Heart right ventricle (tissue), 16 donors: ENCODE results near the gene MAD1L1. TPM values are rescaled to one million over a fixed set of nuclear protein-coding genes. Genes with fewer than 3 reads are reported as not detected.
A peak's percentile ranks its signal among the peaks of the same experiment; 100 is the strongest.

ENCODE experiments used
- ATAC-seq, 8 donors: fragments of 200-7000 bp; cut with Tn5 transposase; one replicate each; pipeline ENCODE4 v1.9.1; 2020; ENCODE audit warnings: mild to moderate bottlenecking in 8 of 8, moderate library complexity in 8 of 8, moderate number of reproducible peaks in 1 of 8
- DNase-seq, 2 donors: peaks; one replicate each; pipeline ENCODE4 v3.0.0-alpha.2; 2020
- H3K27ac ChIP-seq, 10 donors: fragments of 200-600 bp; sonication (generic) in 2 of 10; one replicate each; pipeline versions ENCODE4 v1.5.0 to v1.8.0; 2020 to 2022; ENCODE audit warnings: mild to moderate bottlenecking in 3 of 10
- H3K27me3 ChIP-seq, 7 donors: fragments of 200-600 bp; one replicate each; pipeline ENCODE4 v1.8.0; 2021 to 2022; ENCODE audit warnings: mild to moderate bottlenecking in 2 of 7
- H3K36me3 ChIP-seq, 9 donors: fragments of 200-600 bp; sonication (generic) in 1 of 9; one replicate each; pipeline versions ENCODE4 v1.5.0 to v1.8.0; 2020 to 2022; ENCODE audit warnings: mild to moderate bottlenecking in 2 of 9
- H3K4me1 ChIP-seq, 9 donors: fragments of 200-600 bp; sonication (generic) in 1 of 9; one replicate each; pipeline versions ENCODE4 v1.5.0 to v1.8.0; 2020 to 2022; ENCODE audit warnings: mild to moderate bottlenecking in 4 of 9
- H3K4me3 ChIP-seq, 10 donors: fragments of 200-600 bp; sonication (generic) in 2 of 10; one replicate each; pipeline versions ENCODE4 v1.5.0 to v1.8.0; 2020 to 2022; ENCODE audit warnings: mild to moderate bottlenecking in 7 of 10, moderate library complexity in 2 of 10
- H3K9me3 ChIP-seq, 11 donors: fragments of 200-600 bp in 10 of 11; sonication (generic) in 2 of 11; one replicate each; pipeline versions ENCODE4 v1.5.0 to v1.8.0; 2013 to 2022; ENCODE audit warnings: mild to moderate bottlenecking in 2 of 11, control low read depth in 1 of 11, moderate library complexity in 1 of 11
- CTCF ChIP-seq, 9 donors: fragments of 200-600 bp; sonication (generic) in 2 of 9; IDR thresholded peaks; one replicate each; pipeline versions ENCODE4 v1.5.0 to v1.8.0; 2021 to 2022; ENCODE audit warnings: antibody characterized with exemption in 9 of 9, mild to moderate bottlenecking in 5 of 9, moderate library complexity in 1 of 9
- WGBS, 2 donors: extraction: QIAGEN DNeasy Blood & Tissue Kit; methylation state at CpG; one replicate each; pipeline ENCODE4 v1.1.7; 2013; ENCODE audit warnings: inconsistent platforms in 1 of 2; 5-methylcytosine and 5-hydroxymethylcytosine counted together
- intact Hi-C, 10 donors: fragments of 100-400 bp; cut with DNase I; formaldehyde crosslinking; loops; one replicate each; pipeline versions ENCODE4 v1.11.1 to v1.14.2; 2022
- polyA plus RNA-seq, 2 donors: library from polyadenylated mRNA; stranded (reverse); fragments of 200-250 nt; gene quantifications; one replicate each; pipeline ENCODE4 v1.2.3, GENCODE V29; 2013
- total RNA-seq, 10 donors: library from RNA; stranded (reverse); fragmentation: NEBNext Ultra II Directional in 3 of 10; extraction: Animal tissue kit (Norgen Biotek cat#: 25700) in 3 of 10; gene quantifications; one replicate each; pipeline versions ENCODE4 v1.2.1 to v1.2.4, GENCODE V29; 2021 to 2023
- donor health status: Arrhythmogenic right ventricular cardiomyopathy.
- donor health status: ischemic (EF 13 %, LVEDD 7.1; RV severe dilation, severe dysfunction).
- donor health status: healthy with polysubstance abuse.
- donor health status: DM: no; HTN: yes; CAD: no.
- donor health status: DM: no; HTN: no; CAD: no.
- donor health status: ischemic (EF 25% LVEDD 6.9; RV normal size, moderate dysfunction).
- donor health status: ischemic (EF 25% LVEDD 5.7; RV mildly dilated, moderate dysfunction).
- donor health status: healthy.
- donor health status: DM: yes; HTN: yes; CAD: no.
- donor health status: Ischemic cardiomyopathy.
- donor health status: ischemic (EF 35%, LVEDD 5.7; RV mildly dilated, moderate dysfunction).
- donor health status: nonischemic (EF 11% LVEDD 7.7; RV severe dilation, severe dysfunction).
- donor health status: DM: yes; HTN: yes; CAD: no.
- donor health status: PGD.
- donor health status: ischemic (EF 29% LVEDD 5.4; RV normal size, mild dysfunction).
- donor health status: nonischemic (EF 23%, LVEDD 6.1; RV moderate dilation, normal function).

Gene MAD1L1
- total and polyA plus RNA-seq, 12 donors, result 13.8 to 46.8 (median 20.2) TPM

- H3K27me3 ChIP-seq, result no peaks in the 10 kb centered on the region
- intact Hi-C loops, result no loop called here
- WGBS, 2 donors, result 92 to 93% methylated on average over 38 of the region's 38 CpGs
- no peaks in the 10 kb centered on the region for H3K4me1 ChIP-seq
- no peak overlapping the region for H3K27ac ChIP-seq
- H3K4me3 ChIP-seq, result no peak overlapping the region
- ATAC-seq (no peak), DNase-seq (peak in 1 of 2 donors; percentile 3)
- H3K36me3 ChIP-seq, result no peaks in the 10 kb centered on the region
- H3K9me3 ChIP-seq, result no peaks in the 10 kb centered on the region
- TF ChIP-seq CTCF (IDR thresholded peaks at IDR 0.05), result no peak
Measured at GRCh38 chr7:1853986-1854865, 378.5 kb downstream of the MAD1L1 start.

- DNase-seq (peak in 1 of 2 donors; percentile 6), ATAC-seq (no peak)
- H3K36me3 ChIP-seq, result no peaks in the 10 kb centered on the region
- 83 to 84% methylated on average over 16 to 18 of the region's 18 CpGs for WGBS, 2 donors
- H3K9me3 ChIP-seq, result no peaks in the 10 kb centered on the region
- H3K4me3 ChIP-seq, result no peak overlapping the region
- intact Hi-C loops, result no loop called here
- H3K27me3 ChIP-seq, result no peaks in the 10 kb centered on the region
- no peaks in the 10 kb centered on the region for H3K4me1 ChIP-seq
- TF ChIP-seq CTCF (IDR thresholded peaks at IDR 0.05), result no peak
- H3K27ac ChIP-seq, result no peak overlapping the region
Measured at GRCh38 chr7:1853431-1853985, 379.2 kb downstream of the MAD1L1 start.

- ATAC-seq (no peak), DNase-seq (peak in 1 of 2 donors; percentile 4)
- intact Hi-C loops, result no loop called here
- no peaks in the 10 kb centered on the region for H3K27me3 ChIP-seq
- WGBS, 2 donors, result 94% methylated on average over 40 of the region's 40 CpGs
- no peak for TF ChIP-seq CTCF (IDR thresholded peaks at IDR 0.05)
- H3K36me3 ChIP-seq, result no peaks in the 10 kb centered on the region
- H3K9me3 ChIP-seq, result no peaks in the 10 kb centered on the region
- no peak overlapping the region for H3K27ac ChIP-seq
- no peak overlapping the region for H3K4me3 ChIP-seq
- no peaks in the 10 kb centered on the region for H3K4me1 ChIP-seq
Measured at GRCh38 chr7:1852517-1853430, 380.0 kb downstream of the MAD1L1 start.
